ENCODE measurements around the gene NPTXR.
"Not testable (repeated sequence)": the region's sequence is repeated elsewhere in the genome, so short reads cannot be mapped to it uniquely, and the experiment has no call there.

The NPTXR gene

GRCh38 chr22:38820020-38820419, 23.8 kb downstream of the NPTXR start:
- no peak for DNase-seq (ENCODE audit: low read depth)
- no peak overlapping the region for H3K4me3 ChIP-seq (ENCODE audit: low read depth, low read length)
- TF ChIP-seq CTCF (IDR thresholded peaks at IDR 0.05; ENCODE audit: low read depth, low read length, missing control alignments): no peak

GRCh38 chr22:38819387-38819940, 24.4 kb downstream of the NPTXR start:
- no peak for DNase-seq (ENCODE audit: low read depth)
- no peak overlapping the region for H3K4me3 ChIP-seq (ENCODE audit: low read depth, low read length)
- TF ChIP-seq CTCF (IDR thresholded peaks at IDR 0.05; ENCODE audit: low read depth, low read length, missing control alignments): no peak

GRCh38 chr22:38817196-38817595, 26.6 kb downstream of the NPTXR start:
- TF ChIP-seq CTCF (IDR thresholded peaks at IDR 0.05; ENCODE audit: low read depth, low read length, missing control alignments): no peak
- no peak overlapping the region for H3K4me3 ChIP-seq (ENCODE audit: low read depth, low read length)
- DNase-seq (ENCODE audit: low read depth): no peak

- no peak for TF ChIP-seq CTCF (IDR thresholded peaks at IDR 0.05; ENCODE audit: low read depth, low read length, missing control alignments)
Observed at GRCh38 chr22:38815842-38816241, 28.0 kb downstream of the NPTXR start.

GRCh38 chr22:38811241-38811640, 32.6 kb downstream of the NPTXR start:
- no peak for TF ChIP-seq CTCF (IDR thresholded peaks at IDR 0.05; ENCODE audit: low read depth, low read length, missing control alignments)
- H3K4me3 ChIP-seq (ENCODE audit: low read depth, low read length): no peak overlapping the region
- no peak for DNase-seq (ENCODE audit: low read depth)

More at GRCh38 chr22:38815842-38816241, 28.0 kb downstream of the NPTXR start:
- no peak overlapping the region for H3K4me3 ChIP-seq (ENCODE audit: low read depth, low read length)
- no peak for DNase-seq (ENCODE audit: low read depth)

- H3K4me3 ChIP-seq (ENCODE audit: low read depth, low read length); DNase-seq (ENCODE audit: low read depth): not testable (repeated sequence)
Observed at GRCh38 chr22:38805041-38805593, 38.7 kb downstream of the NPTXR start.

- no peak overlapping the region for H3K4me3 ChIP-seq (ENCODE audit: low read depth, low read length)
- TF ChIP-seq CTCF (IDR thresholded peaks at IDR 0.05; ENCODE audit: low read depth, low read length, missing control alignments): no peak
- DNase-seq (ENCODE audit: low read depth): no peak
Observed at GRCh38 chr22:38802671-38803121, 41.1 kb downstream of the NPTXR start.

All from GM12864 (cell line).